ENCODE data around the gene ABCC1.

- no peak for TF ChIP-seq SETDB1 (IDR thresholded peaks at IDR 0.05; ENCODE audit: insufficient read length, low read length)
- TF ChIP-seq ZBTB8A (tag by site-specific recombination; IDR thresholded peaks at IDR 0.05), result no peak
- TF ChIP-seq, protein P1, sequence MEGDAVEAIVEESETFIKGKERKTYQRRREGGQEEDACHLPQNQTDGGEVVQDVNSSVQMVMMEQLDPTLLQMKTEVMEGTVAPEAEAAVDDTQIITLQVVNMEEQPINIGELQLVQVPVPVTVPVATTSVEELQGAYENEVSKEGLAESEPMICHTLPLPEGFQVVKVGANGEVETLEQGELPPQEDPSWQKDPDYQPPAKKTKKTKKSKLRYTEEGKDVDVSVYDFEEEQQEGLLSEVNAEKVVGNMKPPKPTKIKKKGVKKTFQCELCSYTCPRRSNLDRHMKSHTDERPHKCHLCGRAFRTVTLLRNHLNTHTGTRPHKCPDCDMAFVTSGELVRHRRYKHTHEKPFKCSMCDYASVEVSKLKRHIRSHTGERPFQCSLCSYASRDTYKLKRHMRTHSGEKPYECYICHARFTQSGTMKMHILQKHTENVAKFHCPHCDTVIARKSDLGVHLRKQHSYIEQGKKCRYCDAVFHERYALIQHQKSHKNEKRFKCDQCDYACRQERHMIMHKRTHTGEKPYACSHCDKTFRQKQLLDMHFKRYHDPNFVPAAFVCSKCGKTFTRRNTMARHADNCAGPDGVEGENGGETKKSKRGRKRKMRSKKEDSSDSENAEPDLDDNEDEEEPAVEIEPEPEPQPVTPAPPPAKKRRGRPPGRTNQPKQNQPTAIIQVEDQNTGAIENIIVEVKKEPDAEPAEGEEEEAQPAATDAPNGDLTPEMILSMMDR (tag by site-specific recombination; IDR thresholded peaks at IDR 0.05), result no peak
- TF ChIP-seq, protein P2, sequence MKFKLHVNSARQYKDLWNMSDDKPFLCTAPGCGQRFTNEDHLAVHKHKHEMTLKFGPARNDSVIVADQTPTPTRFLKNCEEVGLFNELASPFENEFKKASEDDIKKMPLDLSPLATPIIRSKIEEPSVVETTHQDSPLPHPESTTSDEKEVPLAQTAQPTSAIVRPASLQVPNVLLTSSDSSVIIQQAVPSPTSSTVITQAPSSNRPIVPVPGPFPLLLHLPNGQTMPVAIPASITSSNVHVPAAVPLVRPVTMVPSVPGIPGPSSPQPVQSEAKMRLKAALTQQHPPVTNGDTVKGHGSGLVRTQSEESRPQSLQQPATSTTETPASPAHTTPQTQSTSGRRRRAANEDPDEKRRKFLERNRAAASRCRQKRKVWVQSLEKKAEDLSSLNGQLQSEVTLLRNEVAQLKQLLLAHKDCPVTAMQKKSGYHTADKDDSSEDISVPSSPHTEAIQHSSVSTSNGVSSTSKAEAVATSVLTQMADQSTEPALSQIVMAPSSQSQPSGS (tag by site-specific recombination; IDR thresholded peaks at IDR 0.05; ENCODE audit: low read depth), result no peak
- no peak for TF ChIP-seq YY1 (tag by site-specific recombination; IDR thresholded peaks at IDR 0.05)
- no peak for TF ChIP-seq ZNF561 (tag by site-specific recombination; IDR thresholded peaks at IDR 0.05; ENCODE audit: borderline replicate concordance)
- TF ChIP-seq ZNF266 (tag by site-specific recombination; IDR thresholded peaks at IDR 0.05; ENCODE audit: low read depth), result no peak
- TF ChIP-seq ZNF704 (tag by site-specific recombination; IDR thresholded peaks at IDR 0.05), result no peak
- TF ChIP-seq ZNF248 (tag by site-specific recombination; IDR thresholded peaks at IDR 0.05), result no peak
- no peak for TF ChIP-seq ZNF146 (tag by site-specific recombination; IDR thresholded peaks at IDR 0.05)
- TF ChIP-seq ZNF707 (tag by site-specific recombination; IDR thresholded peaks at IDR 0.05), result no peak
- TF ChIP-seq, protein P3, sequence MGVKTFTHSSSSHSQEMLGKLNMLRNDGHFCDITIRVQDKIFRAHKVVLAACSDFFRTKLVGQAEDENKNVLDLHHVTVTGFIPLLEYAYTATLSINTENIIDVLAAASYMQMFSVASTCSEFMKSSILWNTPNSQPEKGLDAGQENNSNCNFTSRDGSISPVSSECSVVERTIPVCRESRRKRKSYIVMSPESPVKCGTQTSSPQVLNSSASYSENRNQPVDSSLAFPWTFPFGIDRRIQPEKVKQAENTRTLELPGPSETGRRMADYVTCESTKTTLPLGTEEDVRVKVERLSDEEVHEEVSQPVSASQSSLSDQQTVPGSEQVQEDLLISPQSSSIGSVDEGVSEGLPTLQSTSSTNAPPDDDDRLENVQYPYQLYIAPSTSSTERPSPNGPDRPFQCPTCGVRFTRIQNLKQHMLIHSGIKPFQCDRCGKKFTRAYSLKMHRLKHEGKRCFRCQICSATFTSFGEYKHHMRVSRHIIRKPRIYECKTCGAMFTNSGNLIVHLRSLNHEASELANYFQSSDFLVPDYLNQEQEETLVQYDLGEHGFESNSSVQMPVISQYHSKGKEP (tag by site-specific recombination; IDR thresholded peaks at IDR 0.05), result no peak
Measured at GRCh38 chr16:15952265-15952711, 2.9 kb downstream of the ABCC1 start.
